A549 (cell line): ENCODE measurements around the gene ACVRL1.

ENCODE experiments used
- CBX8 ChIP-seq: fragments of 200-600 bp; sonication (generic); IDR thresholded peaks from 2 replicates; pipeline ENCODE4 v1.6.1; 2016
- EHF ChIP-seq: fragments of 250-450 bp; sonication (Bioruptor Pico); IDR thresholded peaks from 2 replicates; pipeline ENCODE4 v1.5.0; 2020; ENCODE audit warnings: mild to moderate bottlenecking
- SREBF2 ChIP-seq: fragments of 450-650 bp; IDR thresholded peaks from 2 replicates; pipeline ENCODE4 v1.6.1; 2014; ENCODE audit warnings: mild to moderate bottlenecking, moderate library complexity
- TF ChIP-seq, protein P1 (sequence below): fragments of 200-600 bp; sonication (generic); IDR thresholded peaks from 2 replicates; pipeline ENCODE4 v1.6.1; 2016; ENCODE audit warnings: antibody characterized with exemption, mild to moderate bottlenecking, moderate library complexity

DNA sequence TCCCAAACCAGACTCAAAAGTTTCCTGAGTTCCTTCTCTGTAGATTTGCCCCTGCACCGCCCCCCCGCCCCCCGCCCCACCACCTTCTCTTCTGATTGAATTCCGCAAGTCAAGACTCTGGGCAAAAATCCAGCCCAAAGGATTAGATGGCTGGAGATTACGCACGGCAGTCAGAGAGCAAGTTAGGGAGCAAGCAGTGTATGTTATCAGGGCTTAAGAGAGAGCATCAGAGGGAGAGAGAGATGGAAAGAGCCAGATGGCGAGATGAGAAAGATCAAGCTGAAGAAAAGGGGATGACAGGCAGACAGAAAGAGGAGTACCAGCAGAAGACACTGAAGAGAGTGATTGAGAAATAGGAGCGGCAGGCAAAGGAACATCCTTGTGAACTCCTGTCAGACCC lies 33.3 kb upstream of the ACVRL1 start:
- TF ChIP-seq CBX8 (no peak), SREBF2 (no peak), EHF (CRISPR knock-in tag) (no peak)
- TF ChIP-seq, protein P1, sequence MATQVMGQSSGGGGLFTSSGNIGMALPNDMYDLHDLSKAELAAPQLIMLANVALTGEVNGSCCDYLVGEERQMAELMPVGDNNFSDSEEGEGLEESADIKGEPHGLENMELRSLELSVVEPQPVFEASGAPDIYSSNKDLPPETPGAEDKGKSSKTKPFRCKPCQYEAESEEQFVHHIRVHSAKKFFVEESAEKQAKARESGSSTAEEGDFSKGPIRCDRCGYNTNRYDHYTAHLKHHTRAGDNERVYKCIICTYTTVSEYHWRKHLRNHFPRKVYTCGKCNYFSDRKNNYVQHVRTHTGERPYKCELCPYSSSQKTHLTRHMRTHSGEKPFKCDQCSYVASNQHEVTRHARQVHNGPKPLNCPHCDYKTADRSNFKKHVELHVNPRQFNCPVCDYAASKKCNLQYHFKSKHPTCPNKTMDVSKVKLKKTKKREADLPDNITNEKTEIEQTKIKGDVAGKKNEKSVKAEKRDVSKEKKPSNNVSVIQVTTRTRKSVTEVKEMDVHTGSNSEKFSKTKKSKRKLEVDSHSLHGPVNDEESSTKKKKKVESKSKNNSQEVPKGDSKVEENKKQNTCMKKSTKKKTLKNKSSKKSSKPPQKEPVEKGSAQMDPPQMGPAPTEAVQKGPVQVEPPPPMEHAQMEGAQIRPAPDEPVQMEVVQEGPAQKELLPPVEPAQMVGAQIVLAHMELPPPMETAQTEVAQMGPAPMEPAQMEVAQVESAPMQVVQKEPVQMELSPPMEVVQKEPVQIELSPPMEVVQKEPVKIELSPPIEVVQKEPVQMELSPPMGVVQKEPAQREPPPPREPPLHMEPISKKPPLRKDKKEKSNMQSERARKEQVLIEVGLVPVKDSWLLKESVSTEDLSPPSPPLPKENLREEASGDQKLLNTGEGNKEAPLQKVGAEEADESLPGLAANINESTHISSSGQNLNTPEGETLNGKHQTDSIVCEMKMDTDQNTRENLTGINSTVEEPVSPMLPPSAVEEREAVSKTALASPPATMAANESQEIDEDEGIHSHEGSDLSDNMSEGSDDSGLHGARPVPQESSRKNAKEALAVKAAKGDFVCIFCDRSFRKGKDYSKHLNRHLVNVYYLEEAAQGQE, result no peak
